ENCODE results near the gene PACSIN2.

DNA sequence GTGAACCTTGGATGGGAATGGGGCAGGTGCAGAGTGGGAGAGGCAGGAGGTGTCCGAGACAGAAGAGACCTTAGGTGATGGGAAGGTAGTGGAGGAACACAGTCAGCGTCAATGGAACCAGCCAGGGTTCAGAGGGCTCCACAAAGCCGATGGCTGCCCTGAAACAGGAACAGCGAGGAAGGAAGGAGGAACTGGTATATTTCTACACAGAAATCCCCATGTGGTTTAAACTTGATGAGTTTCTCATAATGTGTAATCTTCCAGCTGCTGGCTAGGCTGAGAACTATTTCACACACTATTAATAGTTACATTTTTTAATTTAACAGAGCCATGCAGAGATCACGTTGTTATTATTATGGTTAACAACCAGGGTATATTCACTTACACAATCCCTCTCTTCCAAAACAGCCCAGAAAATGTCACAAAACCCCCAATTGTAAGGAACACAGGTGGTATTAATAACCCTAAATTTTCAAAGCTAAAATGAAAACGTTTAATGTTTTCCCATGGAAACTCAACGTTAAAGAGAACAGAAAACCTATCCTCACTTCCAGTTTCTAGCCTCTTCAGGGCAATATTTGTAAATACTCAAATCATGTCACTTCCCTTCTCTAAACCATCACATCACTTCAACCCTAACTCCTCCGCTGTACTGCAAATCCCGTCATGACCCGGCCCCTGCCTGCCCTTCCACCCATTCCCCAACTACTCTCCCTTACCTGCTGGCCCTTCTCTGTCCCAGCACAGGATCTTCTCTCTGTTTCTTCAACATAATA is 83.3 kb downstream of the PACSIN2 start:
- TF ChIP-seq ZNF605 (CRISPR knock-in tag; IDR thresholded peaks at IDR 0.05) (no peak), SOX5 (CRISPR knock-in tag; IDR thresholded peaks at IDR 0.05; ENCODE audit: borderline replicate concordance) (no peak), SRSF4 (IDR thresholded peaks at IDR 0.05; ENCODE audit: low read depth, low read length, poor library complexity, severe bottlenecking) (no peak), TAF1 (CRISPR knock-in tag; IDR thresholded peaks at IDR 0.05) (no peak), ZBTB8A (CRISPR knock-in tag; IDR thresholded peaks at IDR 0.05; ENCODE audit: borderline replicate concordance, low read depth) (no peak), ZNF7 (CRISPR knock-in tag; IDR thresholded peaks at IDR 0.05) (no peak)
- TF ChIP-seq, protein P1, sequence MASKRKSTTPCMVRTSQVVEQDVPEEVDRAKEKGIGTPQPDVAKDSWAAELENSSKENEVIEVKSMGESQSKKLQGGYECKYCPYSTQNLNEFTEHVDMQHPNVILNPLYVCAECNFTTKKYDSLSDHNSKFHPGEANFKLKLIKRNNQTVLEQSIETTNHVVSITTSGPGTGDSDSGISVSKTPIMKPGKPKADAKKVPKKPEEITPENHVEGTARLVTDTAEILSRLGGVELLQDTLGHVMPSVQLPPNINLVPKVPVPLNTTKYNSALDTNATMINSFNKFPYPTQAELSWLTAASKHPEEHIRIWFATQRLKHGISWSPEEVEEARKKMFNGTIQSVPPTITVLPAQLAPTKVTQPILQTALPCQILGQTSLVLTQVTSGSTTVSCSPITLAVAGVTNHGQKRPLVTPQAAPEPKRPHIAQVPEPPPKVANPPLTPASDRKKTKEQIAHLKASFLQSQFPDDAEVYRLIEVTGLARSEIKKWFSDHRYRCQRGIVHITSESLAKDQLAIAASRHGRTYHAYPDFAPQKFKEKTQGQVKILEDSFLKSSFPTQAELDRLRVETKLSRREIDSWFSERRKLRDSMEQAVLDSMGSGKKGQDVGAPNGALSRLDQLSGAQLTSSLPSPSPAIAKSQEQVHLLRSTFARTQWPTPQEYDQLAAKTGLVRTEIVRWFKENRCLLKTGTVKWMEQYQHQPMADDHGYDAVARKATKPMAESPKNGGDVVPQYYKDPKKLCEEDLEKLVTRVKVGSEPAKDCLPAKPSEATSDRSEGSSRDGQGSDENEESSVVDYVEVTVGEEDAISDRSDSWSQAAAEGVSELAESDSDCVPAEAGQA (IDR thresholded peaks at IDR 0.05; ENCODE audit: low read depth) = no peak
- TF ChIP-seq, protein P1 (CRISPR knock-in tag; IDR thresholded peaks at IDR 0.05; ENCODE audit: borderline replicate concordance) = no peak
